Stimulated activated naive CD4-positive, alpha-beta T cell (primary cell): ENCODE measurements around the gene RBCK1.
"Not testable (repeated sequence)": the region's sequence is repeated elsewhere in the genome, so short reads cannot be mapped to it uniquely, and the experiment has no call there.

Experiments
- DNase-seq, 6 experiments: peaks; one replicate each; lab custom pipeline; 2025; lab: John Stamatoyannopoulos, UW

RBCK1 gene

DNA sequence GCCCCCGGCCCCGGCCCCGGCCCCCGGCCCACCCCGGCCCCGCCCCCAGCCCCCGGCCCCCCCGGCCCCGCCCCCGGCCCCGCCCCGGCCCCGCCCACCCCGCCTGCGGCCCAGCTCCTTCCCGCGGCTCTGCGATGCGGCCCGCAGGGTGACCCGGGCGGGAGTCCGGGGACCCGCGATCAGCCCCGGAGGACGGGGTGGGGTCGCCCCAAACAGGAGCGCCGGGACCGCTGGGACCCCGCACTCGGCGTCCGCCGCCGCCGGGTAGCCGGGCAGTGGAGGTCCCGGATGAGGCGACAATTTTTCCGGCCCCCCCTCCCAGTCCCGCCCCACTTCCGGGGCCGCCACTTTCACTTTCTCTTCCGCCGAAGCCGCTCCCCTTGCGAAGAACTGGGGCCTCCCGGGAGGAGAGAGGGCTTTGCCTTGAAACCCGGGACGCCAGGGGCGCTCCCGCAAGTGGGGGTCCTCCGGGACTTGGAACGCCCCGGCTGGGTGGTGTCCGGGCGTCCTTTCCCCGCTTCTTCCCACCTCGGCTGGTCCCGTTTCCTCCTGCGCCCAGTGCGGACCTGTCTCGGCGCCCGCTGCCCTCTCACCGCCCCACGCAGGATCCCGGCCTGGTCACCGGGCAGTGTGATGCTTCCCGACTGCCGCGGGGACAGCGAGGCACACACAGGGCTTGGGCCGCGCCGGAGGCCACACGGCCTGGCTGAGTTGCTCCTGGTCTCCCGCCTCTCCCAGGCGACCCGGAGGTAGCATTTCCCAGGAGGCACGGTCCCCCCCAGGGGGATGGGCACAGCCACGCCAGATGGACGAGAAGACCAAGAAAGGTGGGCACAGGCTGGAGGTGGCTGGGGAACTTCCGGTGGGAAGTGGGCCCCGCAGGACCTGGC lies at the start of gene RBCK1:
RBCK1 (plus strand) TSS at position 347 of the 890 bp plus-strand sequence; CDS start at position 806, 459 bp downstream.
- peak; percentile 82 to 95 (median 86) for DNase-seq

DNA sequence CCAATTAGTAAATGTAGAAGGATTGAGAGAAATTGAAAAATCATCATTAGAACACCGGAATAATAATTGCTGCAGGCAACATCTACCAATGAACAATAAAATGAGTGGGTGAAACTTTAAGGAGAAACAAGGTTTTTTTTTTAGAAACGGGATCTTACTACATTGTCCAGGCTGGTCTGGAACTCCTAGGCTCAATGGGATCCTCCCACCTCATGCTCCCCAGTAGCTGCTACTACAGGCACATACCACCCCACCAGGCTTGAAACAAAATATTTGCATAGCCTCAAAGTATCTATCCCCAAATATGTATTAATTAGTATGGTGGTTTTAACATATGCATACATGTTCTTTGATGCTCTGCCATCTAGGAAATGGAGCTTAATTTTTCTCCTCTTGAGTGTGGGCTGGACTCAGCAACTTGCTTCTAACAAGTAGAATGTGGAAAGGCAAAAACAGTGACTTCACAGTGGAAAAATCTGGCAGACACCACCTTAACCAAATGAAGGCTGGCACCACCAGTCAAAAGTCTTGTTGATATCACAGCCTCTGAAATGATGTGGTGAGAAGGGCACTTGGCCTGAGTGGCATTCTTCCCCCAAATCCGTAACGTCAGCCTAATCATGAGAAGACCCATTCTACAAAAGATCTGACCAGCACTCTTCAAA lies 49.1 kb upstream of the RBCK1 start:
- DNase-seq: no peak

DNA sequence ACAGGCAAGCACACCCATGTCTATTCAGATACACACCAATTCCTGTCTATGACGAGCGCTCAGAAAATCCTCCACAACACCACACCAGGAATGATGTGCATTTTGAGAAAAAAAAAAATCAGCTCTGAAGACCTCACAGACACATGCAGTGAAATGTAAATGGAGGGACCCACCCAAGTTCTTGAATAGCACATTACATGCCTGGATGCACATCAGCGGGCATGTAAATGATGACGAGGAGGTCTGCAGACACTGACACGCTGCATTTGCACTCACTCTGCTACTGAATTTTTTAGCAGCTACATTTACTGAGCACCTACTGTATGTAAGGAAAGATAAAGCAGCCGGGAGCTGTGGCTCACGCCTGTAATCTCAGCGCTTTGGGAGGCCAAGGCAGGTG lies 46.5 kb upstream of the RBCK1 start:
- no peak for DNase-seq

DNA sequence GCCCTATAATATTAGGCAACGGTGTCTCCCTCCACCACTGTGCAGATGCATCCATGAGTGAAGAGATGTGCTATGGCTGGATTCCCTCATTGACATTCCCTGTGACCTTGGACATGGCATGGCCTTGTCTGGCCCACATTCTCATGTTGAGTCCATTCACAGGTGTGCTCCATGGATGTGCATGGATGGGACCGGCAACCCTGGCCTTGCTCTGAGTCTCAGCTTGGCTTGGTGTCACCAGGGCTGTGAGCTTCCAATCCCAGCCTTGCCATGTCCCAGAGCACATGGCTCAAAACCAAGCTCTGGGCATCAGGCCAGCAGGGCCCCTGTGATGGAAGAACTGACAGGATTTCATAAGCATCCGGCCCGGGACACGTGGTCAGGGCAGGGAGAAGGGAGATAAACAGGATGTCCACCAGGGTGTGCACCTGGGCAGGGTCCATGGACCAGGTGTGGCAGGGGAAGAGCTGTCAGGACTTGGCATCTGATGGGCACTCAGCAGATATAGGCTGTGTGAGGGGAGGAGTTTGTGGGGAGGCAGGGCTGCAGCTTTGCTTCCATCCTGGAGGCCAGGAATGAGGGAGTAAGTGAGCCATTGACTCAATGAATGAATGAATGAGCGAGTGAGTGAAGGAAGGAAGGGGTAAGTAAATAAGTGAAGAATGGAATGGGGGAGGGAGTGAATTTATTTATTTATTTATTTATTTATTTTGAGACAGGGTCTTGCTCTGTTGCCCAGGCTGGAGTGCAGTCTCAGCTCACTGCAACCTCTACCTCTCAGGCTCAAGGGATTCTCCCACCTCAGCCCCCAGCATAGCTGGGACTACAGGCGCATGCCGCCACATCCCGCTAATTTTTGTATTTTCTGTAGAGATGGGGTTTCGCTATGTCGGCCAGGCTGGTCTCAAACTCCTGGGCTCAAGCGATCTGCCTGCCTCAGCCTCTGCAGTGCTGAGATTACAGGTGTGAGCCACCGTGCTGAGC lies 45.5 kb upstream of the RBCK1 start:
- peak in 2 of 6 experiments; percentile 7 to 10 for DNase-seq

DNA sequence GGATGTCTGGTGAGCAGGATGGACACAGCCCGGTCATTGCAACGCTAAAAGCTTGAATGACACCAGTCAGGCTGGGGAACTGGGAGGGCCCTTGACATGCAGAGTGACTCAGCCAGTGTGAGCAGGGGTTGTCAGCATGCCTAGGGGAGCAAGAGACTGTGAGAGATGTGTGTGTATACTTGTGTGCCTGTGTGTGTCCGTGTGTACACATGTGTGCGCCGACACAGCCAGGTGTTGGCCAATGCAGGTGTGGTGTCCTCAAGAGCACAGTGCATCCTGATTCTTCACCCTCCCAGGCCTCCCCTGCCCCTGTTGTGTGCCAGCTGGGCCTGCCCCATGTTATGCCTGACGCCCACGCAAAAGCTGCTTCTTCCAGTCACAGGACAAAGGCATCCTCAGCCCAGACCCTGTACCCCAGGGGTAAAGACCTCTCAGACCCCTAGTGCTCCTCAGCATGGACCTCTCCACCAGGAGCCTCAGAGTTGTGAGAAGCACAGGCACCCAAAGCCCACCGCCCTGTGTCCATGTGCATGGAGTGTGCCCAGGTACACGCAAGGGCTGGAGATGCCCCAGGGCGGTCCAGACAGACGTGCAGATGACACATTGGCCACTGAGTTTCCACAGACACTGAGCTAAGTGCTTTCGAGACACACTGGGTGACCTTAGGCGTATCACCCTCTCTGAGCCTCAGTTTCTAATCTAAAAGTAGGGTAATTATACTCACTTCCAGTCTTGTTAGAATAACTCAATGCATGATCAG lies 44.6 kb upstream of the RBCK1 start:
- DNase-seq: no peak

DNA sequence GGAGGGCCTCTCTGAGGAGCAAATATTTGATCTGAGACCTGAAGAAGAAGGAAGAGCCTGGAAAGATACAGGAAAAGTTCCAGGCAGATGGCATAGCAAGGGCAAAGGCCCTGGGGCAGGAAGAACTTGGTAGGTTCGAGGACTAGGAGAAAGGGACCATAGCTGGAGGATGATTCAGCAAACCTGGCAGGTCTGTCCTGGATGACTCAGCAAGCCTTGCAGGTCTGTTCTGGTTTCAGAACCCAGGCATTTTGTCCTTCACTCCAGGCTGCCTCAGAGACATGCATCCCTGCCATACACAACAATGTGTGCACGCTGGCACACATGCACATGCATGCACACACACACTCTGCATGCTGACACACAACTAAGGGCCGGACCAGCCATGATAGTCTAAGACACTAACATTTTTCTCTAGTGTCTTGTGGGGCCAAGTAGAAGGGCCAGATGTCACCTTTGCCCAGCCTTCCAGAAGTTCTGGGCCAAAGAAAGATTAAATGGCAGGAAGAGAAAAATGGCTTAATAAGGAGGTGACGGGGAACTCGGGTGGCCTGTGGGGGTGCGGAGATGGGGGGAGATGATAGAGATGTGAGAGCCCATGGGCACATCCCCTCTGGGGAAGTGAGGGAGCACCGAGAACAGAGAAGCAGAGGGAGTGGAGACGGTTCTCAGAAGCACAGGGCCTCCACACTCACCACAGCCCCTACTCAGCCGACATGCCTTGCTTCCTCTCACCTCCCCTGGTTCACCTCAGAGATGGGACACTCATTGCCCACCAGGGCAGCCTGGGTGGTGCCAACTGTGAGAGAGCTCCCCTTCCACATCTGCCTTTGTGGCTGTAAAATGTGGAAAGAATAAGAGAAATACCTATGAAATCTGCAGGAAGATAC lies 42.9 kb upstream of the RBCK1 start:
- no peak for DNase-seq

DNA sequence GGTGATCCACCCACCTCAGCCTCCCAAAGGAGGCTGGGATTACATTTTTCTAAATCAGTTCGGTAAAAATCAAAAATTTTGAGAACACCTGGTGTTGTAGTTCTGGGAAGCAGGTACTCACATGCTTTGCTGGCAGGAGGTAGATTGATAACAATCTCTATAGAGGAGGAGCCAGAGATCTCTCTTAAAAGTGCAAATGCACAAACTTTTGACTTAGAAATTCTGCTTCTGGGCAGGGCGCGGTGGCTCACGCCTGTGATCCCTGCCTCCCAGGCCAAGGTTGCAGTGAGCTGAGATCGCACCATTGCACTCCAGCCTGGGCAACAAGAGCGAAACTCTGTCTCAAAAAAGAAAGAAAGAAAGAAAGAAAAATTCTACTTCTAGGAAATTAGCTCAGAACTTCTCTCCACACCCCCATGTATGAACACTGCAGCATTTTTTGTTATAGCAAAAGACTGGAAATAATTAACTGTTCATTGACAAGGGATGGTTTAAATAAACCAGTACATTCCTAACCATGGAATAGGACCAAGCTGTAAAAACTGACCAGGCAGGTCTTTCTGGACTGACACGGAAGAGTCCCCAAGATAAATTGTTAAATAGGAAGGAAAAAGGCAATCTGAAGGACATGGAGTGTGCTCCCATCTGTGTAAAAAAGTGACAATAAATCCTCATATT lies 41.9 kb upstream of the RBCK1 start:
- peak in 2 of 6 experiments; percentile 28 to 32 for DNase-seq

DNA sequence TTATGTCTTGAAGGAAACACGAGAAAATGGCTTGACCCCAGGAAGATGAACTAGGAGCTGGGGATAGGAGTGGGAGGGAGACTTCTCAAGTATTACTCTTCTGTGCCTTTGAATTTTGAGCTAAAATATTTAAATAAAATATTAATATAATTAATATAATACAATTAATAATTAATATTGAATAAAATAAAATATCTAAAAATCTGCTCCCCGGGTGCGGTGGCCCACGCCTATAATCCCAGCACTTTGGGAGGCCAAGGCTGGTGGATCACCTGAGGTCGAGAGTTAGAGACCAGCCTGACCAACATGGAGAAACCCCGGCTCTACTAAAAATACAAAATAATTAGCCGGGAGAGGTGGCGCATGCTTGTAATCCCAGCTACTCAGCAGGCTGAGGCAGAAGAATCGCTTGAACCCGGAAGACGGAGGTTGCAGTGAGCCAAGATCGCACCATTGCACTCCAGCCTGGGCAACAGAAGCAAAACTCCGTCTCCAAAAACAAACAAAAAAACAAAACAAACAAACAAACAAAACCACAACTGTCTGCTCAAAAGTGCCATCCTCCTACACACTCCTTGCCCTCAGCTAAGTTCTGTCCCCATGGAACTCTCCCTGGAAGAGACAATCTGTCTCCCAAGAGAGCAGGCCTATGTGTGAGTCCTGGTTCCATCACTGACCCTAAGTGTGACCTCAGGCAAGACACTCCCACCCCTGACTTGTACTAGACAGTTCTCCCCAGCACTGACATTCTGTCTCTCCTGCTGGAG lies 41.2 kb upstream of the RBCK1 start:
- no peak for DNase-seq

DNA sequence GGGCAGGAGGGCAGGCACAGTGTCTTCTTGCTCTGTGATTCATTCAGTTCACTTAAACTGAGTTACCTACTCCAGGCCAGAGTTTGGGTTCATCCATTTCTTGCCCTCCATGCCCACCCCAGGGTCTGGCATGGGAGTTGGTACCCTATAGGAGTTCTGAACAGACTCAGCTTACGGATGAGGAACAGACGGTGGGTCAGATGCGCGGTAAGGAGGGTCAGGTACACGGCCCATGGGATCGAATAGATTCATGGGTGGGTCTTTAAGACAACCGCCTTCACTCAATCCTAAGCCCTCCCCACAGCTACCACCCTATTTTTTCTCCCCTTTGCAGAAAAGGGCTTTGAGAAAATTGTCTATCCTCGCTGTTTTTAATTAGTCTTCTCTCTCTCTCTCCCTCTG lies 40.6 kb upstream of the RBCK1 start:
- no peak for DNase-seq

DNA sequence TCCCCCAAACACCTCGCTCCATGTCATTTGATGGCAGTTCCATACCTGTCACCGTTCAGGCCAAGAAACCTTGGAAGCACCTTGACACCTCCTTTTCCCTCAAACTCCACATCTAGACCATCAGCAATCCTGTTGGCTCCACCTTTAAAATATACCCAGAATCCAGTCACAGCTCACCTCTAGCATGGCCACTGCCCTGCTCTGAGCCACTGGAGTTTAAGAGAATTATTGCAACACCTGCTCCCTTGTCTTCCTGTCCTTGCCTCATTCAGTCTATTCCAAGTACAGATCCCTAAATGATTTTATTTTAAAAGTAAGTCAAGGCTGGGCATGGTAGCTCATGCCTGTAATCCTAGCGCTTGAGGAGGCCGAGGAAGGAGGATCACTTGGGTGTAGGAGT lies 39.2 kb upstream of the RBCK1 start:
- no peak for DNase-seq

DNA sequence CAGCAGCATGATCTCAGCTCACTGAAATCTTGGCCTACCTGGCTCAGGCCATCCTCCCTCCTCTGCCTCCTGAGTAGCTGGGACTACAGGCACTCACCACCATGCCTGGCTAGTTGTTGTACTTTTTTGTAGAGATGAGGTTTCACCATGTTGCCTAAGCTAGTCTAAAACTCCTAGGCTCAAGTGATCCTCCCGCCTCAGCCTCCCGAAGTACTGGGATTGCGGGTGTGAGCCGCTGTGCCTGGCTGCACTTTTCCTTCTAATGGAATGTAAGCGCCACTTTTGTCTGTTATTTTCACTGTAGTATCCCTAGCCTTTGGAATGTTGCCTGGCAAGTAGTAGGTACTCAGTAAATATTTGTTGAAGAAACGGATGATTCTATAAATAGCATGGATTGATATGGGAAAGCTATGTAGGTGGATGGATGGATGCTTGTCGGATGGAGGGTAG lies 37.9 kb upstream of the RBCK1 start:
- no peak for DNase-seq

DNA sequence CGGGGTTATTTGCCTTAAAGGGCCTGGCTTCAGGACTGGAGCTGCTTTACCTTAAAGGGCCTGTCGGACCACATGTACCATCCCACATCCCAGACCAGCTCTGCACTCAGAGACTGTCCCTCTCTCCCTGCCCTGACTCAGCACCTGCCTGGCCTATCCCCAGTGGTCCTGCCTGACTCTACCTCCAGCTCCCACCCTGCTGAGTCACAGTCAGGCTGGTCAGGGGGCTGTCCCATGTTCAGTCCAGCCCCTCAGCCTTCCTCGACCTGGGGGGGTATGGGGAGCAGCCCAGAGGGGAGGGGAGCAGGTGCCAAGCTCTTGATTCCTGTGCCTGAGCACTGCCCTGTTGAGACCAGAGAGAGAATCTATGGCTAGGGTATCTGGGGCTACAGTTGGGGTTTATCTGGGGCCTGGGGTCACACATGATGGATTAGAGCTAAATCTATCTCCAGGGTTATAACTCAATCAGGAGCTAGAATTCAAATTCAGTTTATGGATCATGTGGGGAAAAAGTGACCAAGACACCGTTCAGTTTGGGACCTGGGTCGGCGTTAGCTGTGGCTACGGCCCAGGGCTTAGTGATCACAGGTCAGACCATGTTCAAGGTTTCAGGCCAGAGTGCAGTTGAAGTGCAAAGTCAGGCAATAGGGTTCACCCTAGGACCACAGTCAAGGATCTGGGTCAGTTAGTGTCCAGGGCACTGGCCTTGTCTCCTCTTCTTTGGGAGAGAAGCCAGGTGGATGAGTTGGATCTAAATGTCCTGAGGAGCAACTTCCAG lies 36.9 kb upstream of the RBCK1 start:
- DNase-seq: no peak

DNA sequence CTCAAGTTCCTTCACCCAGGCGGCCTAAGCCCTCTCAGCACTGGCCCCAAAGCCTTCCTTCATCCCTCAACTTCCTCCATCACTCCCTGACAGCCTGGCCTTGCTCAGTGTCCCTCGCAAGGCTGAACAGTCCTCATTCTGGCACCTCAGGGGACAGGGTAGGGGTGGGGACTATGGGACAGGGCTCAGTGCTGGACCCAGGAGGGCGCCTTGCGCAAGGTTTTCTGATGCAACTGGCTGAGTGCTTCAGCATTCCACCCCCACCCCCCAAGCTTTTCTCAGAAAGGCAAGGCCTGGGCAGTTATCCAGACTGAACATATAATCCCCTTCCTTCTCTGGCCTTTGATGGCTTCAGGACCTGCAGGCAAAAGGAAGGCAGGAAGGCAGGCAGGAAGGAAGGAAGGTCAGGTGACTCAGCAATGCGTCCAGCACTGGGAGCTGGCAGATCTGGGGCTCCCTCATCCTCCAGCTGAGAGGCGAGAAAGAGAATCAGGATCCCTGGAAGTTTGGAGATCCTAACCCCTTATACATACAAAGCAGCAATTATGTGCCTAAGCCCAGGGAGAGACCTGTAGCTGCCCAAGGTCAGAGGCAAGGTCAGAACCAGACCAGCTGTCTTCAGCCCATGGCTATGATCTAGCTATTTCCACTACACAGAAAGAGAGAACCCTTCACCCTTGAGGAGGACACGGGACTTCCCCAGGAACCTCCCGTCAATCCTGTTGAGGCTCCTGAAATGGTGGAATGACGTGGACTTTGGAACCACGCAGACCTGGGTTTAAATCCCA lies 36.1 kb upstream of the RBCK1 start:
- no peak for DNase-seq

DNA sequence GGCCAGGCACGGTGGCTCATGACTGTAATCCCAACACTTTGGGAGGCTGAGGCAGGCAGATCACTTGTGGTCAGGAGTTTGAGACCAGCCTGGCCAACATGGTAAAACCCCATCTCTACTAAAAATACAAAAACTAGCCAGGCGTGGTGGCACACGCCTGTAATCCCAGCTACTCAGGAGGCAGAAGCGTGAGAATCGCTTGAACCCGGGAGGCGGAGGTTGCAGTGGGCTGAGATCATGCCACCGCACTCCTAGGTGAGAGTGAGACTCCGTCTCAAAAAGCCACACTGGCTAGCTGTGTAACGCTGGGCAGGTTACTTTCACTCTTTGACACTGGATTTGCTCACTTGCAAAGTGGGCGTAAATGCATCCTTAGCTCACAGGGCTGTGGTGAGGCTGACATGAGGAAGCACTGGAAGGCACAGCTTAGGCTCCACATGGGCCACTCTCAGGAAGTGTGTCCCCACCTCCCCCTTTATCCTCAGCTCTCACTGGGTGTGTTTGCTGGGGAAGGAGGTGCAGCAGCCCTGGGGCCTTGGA lies 35.5 kb upstream of the RBCK1 start:
- not testable (repeated sequence) for DNase-seq

DNA sequence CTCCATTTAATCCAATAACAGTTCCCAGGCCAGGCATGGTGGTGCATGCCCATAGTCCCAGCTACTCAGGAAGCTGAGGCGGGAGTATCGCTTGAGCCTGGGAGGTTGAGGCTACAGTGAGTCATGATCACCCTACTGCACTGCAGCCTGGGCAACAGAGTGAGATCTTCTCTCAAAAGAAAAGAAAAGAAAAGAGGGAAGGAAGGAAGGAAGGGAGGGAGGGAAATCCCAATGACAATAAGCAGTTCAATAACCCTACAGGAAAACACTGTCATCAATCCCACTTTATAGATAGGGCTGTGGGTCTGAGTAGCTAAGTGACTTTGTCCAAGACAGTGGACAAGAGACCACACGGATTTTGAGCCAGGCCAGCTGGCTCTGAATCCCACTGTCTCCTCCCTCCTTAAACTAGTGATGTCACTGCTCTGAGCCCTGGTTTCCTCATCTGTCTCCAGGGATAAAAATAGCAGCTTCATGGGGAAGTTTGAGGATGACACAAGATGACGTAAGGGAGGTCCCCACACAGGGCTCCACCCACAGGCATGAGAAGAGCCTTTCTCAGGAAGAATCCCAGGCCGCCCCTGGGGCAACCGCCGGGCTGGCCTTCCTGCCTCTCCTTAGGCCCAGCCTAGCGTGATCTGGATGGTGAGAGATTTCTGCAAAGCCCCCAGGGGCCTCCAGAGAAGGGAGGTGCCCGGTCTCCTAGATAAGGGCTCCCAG lies 34.8 kb upstream of the RBCK1 start:
- DNase-seq: no peak

DNA sequence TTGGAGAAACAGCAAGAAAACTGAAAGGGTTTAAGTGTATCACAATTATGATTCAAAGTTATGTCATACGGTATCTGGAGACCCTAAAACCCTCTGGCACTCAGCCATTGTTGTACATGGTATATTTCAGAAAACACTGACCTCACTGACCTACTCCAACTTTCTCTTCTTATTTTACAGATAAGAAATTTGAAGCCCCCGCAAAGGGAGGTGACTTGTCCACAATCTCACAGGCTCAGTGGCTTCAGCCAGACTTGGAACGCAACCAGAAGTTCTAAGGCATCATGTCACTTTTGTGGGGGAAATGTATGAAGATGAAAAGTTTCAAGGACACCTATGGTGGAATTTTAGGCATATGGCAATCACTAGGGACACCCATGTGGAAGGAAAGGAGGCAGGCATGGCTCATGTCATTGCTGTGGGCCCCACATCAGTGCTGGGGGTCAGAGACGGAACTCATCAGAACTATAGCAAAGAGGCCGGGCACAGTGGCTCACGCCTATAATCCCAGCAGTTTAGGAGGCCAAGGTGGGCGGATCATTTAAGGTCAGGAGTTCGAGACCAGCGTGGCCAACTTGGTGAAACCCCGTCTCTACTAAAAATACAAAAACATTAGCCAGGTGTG lies 32.7 kb upstream of the RBCK1 start:
- DNase-seq: no peak
